Subcutaneous abdominal adipose tissue (tissue), 5 donors: ENCODE measurements around the gene FMO3.
A peak's percentile ranks its signal among the peaks of the same experiment; 100 is the strongest.

Experiments used
- H3K27ac ChIP-seq: one replicate; pipeline ENCODE4 v1.7.0; 2013; ENCODE audit warnings: low read depth, mild to moderate bottlenecking, inconsistent platforms, low read length, moderate library complexity
- H3K27me3 ChIP-seq, 5 donors: one replicate each; pipeline ENCODE4 v1.7.0; 2013; ENCODE audit warnings: low read length in 5 of 5, inconsistent platforms in 1 of 5; ENCODE audit not compliant: control insufficient read depth in 5 of 5, insufficient read depth in 4 of 5
- H3K36me3 ChIP-seq, 5 donors: one replicate each; pipeline ENCODE4 v1.7.0; 2013; ENCODE audit warnings: low read length in 5 of 5; ENCODE audit not compliant: control insufficient read depth in 5 of 5, insufficient read depth in 5 of 5
- H3K4me1 ChIP-seq, 5 donors: one replicate each; pipeline ENCODE4 v1.7.0; 2013; ENCODE audit warnings: low read length in 5 of 5, mild to moderate bottlenecking in 3 of 5, moderate library complexity in 1 of 5; ENCODE audit not compliant: control insufficient read depth in 5 of 5, insufficient read depth in 5 of 5
- H3K4me3 ChIP-seq, 5 donors: one replicate each; pipeline ENCODE4 v1.7.0; 2013; ENCODE audit warnings: low read length in 5 of 5, low read depth in 1 of 5
- H3K9ac ChIP-seq, 5 donors: one replicate each; pipeline ENCODE4 v1.7.0; 2013; ENCODE audit warnings: low read length in 5 of 5, mild to moderate bottlenecking in 4 of 5, moderate library complexity in 3 of 5
- H3K9me3 ChIP-seq, 5 donors: one replicate each; pipeline ENCODE4 v1.7.0; 2013; ENCODE audit warnings: low read length in 5 of 5; ENCODE audit not compliant: control insufficient read depth in 5 of 5
- donor health status: healthy.
- donor health status: healthy.
- donor health status: healthy.
- donor health status: healthy.
- donor health status: healthy.

The FMO3 gene

GRCh38 chr1:171090604-171091003 lies at the start of gene FMO3:
Gene FMO3 (plus strand): TSS chr1:171090905. CDS start chr1:171092659, 1,754 bp downstream.
- H3K36me3 ChIP-seq = no peaks in the 10 kb centered on the region
- peaks cover 0 to 4% (median 0%) of the 10 kb centered on the region in 5 donors for H3K4me1 ChIP-seq
- H3K27ac ChIP-seq = no peak within 1 kb of the TSS
- no peaks in the 10 kb centered on the region for H3K9me3 ChIP-seq
- H3K4me3 ChIP-seq = peak within 1 kb of the TSS in 1 of 5 donors; percentile 22
- no peaks in the 10 kb centered on the region for H3K27me3 ChIP-seq
- no peak within 1 kb of the TSS for H3K9ac ChIP-seq

- peaks cover 4 to 9% (median 6%) of the 10 kb centered on the region in 5 donors for H3K9me3 ChIP-seq
- no peaks in the 10 kb centered on the region for H3K4me1 ChIP-seq
- H3K9ac ChIP-seq = no peak overlapping the region
- no peaks in the 10 kb centered on the region for H3K36me3 ChIP-seq
- H3K27ac ChIP-seq = no peak overlapping the region
- no peaks in the 10 kb centered on the region for H3K27me3 ChIP-seq
- H3K4me3 ChIP-seq = no peak overlapping the region
These were observed 42.7 kb upstream of the FMO3 start for GRCh38 chr1:171048014-171048413.

- H3K4me1 ChIP-seq = no peaks in the 10 kb centered on the region
- H3K9me3 ChIP-seq = peaks cover 0 to 6% (median 1%) of the 10 kb centered on the region in 5 donors
- no peaks in the 10 kb centered on the region for H3K27me3 ChIP-seq
- no peak overlapping the region for H3K9ac ChIP-seq
- no peak overlapping the region for H3K27ac ChIP-seq
- H3K4me3 ChIP-seq = no peak overlapping the region
- H3K36me3 ChIP-seq = no peaks in the 10 kb centered on the region
These were observed 37.7 kb upstream of the FMO3 start for GRCh38 chr1:171052977-171053376.

- H3K4me3 ChIP-seq = no peak overlapping the region
- H3K36me3 ChIP-seq = no peaks in the 10 kb centered on the region
- H3K27me3 ChIP-seq = no peaks in the 10 kb centered on the region
- no peaks in the 10 kb centered on the region for H3K4me1 ChIP-seq
- peaks cover 0 to 6% (median 0%) of the 10 kb centered on the region in 5 donors for H3K9me3 ChIP-seq
- no peak overlapping the region for H3K9ac ChIP-seq
- H3K27ac ChIP-seq = no peak overlapping the region
These were observed 34.6 kb upstream of the FMO3 start for GRCh38 chr1:171055966-171056643.

- Histone ChIP-seq H3K4me1 (no peaks in the 10 kb centered on the region), H3K9ac (no peak overlapping the region), H3K9me3 (peaks cover 0 to 3% (median 0%) of the 10 kb centered on the region in 5 donors), H3K27me3 (no peaks in the 10 kb centered on the region), H3K36me3 (no peaks in the 10 kb centered on the region), H3K4me3 (no peak overlapping the region), H3K27ac (no peak overlapping the region)
These were observed 29.1 kb upstream of the FMO3 start for GRCh38 chr1:171061425-171062143.

- Histone ChIP-seq H3K9me3 (peaks cover 0 to under 1% (median 0%) of the 10 kb centered on the region in 5 donors), H3K36me3 (no peaks in the 10 kb centered on the region), H3K9ac (no peak overlapping the region), H3K4me1 (no peaks in the 10 kb centered on the region), H3K27me3 (no peaks in the 10 kb centered on the region), H3K27ac (no peak overlapping the region), H3K4me3 (no peak overlapping the region)
These were observed 27.8 kb upstream of the FMO3 start for GRCh38 chr1:171062902-171063301.

GRCh38 chr1:171075041-171075440 lies 15.7 kb upstream of the FMO3 start:
- Histone ChIP-seq H3K9ac (no peak overlapping the region), H3K27ac (no peak overlapping the region), H3K4me1 (no peaks in the 10 kb centered on the region), H3K9me3 (no peaks in the 10 kb centered on the region), H3K36me3 (no peaks in the 10 kb centered on the region), H3K4me3 (no peak overlapping the region), H3K27me3 (no peaks in the 10 kb centered on the region)

- Histone ChIP-seq H3K9ac (peak overlapping the region in 3 of 5 donors; percentile 18 to 70 (median 52)), H3K4me3 (peak overlapping the region in 1 of 5 donors; percentile 8), H3K4me1 (peaks cover 0 to 15% (median 9%) of the 10 kb centered on the region in 5 donors), H3K27ac (peak overlapping the region; percentile 61), H3K36me3 (no peaks in the 10 kb centered on the region), H3K9me3 (no peaks in the 10 kb centered on the region), H3K27me3 (no peaks in the 10 kb centered on the region)
These were observed 9.4 kb upstream of the FMO3 start for GRCh38 chr1:171081314-171081753.

GRCh38 chr1:171081763-171082201 lies 8.9 kb upstream of the FMO3 start:
- Histone ChIP-seq H3K9me3 (no peaks in the 10 kb centered on the region), H3K4me3 (peak overlapping the region in 2 of 5 donors; percentile 8 to 26), H3K27me3 (no peaks in the 10 kb centered on the region), H3K9ac (peak overlapping the region in 4 of 5 donors; percentile 9 to 70 (median 35)), H3K36me3 (no peaks in the 10 kb centered on the region), H3K27ac (peak overlapping the region; percentile 61), H3K4me1 (peaks cover 0 to 15% (median 9%) of the 10 kb centered on the region in 5 donors)

- no peaks in the 10 kb centered on the region for H3K36me3 ChIP-seq
- peaks cover 0 to 15% (median 9%) of the 10 kb centered on the region in 5 donors for H3K4me1 ChIP-seq
- no peak overlapping the region for H3K9ac ChIP-seq
- no peaks in the 10 kb centered on the region for H3K9me3 ChIP-seq
- no peaks in the 10 kb centered on the region for H3K27me3 ChIP-seq
- peak overlapping the region; percentile 61 for H3K27ac ChIP-seq
- no peak overlapping the region for H3K4me3 ChIP-seq
These were observed 8.1 kb upstream of the FMO3 start for GRCh38 chr1:171082606-171083005.
